ENCODE results near the gene PSRC1. TPM values are rescaled to one million over a fixed set of nuclear protein-coding genes. Genes with fewer than 3 reads are reported as not detected.

The PSRC1 gene
- total and polyA plus RNA-seq, 2 experiments from 2014 or later, result 10.1 to 13.7 TPM

GRCh38 chr1:109248444-109248796 is 34.5 kb downstream of the PSRC1 start:
- Histone ChIP-seq H3K9me2 (replicated peaks; ENCODE audit: insufficient read depth) (no peaks in the 10 kb centered on the region), H3K79me2 (no peaks in the 10 kb centered on the region), H3K27ac (no peak overlapping the region), H4K20me1 (ENCODE audit: insufficient read depth, poor library complexity, severe bottlenecking) (no peaks in the 10 kb centered on the region), H3K36me3 (replicated peaks; ENCODE audit: insufficient read depth, low read depth) (no peaks in the 10 kb centered on the region), H3K4me3 (no peak overlapping the region), H3K4me2 (no peak overlapping the region), H3K27me3 (no peaks in the 10 kb centered on the region), H3K4me1 (ENCODE audit: insufficient read depth) (peaks cover 5% of the 10 kb centered on the region), H2AFZ (no peak overlapping the region), H3K9me3 (ENCODE audit: low read depth) (no peaks in the 10 kb centered on the region)
- no peak for DNase-seq (ENCODE audit: low spot score)
- TF ChIP-seq CTCF (IDR thresholded peaks at IDR 0.05; ENCODE audit: poor library complexity) (no peak), EZH2 (IDR thresholded peaks at IDR 0.05; ENCODE audit: borderline replicate concordance) (no peak), EZH2phosphoT487 (IDR thresholded peaks at IDR 0.05; ENCODE audit: low read depth, severe bottlenecking, unreplicated experiment) (no peak)
- WGBS (ENCODE audit: low lambda C conversion rate, missing lambda C conversion rate), result 91% methylated on average over 7 of the region's 7 CpGs

GRCh38 chr1:109247401-109248365 is 35.3 kb downstream of the PSRC1 start:
- Histone ChIP-seq H3K4me2 (no peak overlapping the region), H3K27me3 (no peaks in the 10 kb centered on the region), H4K20me1 (ENCODE audit: insufficient read depth, poor library complexity, severe bottlenecking) (no peaks in the 10 kb centered on the region), H3K9me3 (ENCODE audit: low read depth) (no peaks in the 10 kb centered on the region), H3K4me3 (no peak overlapping the region), H3K36me3 (replicated peaks; ENCODE audit: insufficient read depth, low read depth) (no peaks in the 10 kb centered on the region), H3K27ac (no peak overlapping the region), H3K9me2 (replicated peaks; ENCODE audit: insufficient read depth) (no peaks in the 10 kb centered on the region), H3K79me2 (no peaks in the 10 kb centered on the region), H3K4me1 (ENCODE audit: insufficient read depth) (peaks cover 5% of the 10 kb centered on the region), H2AFZ (no peak overlapping the region)
- 85% methylated on average over 8 of the region's 8 CpGs for WGBS (ENCODE audit: low lambda C conversion rate, missing lambda C conversion rate)
- TF ChIP-seq EZH2phosphoT487 (IDR thresholded peaks at IDR 0.05; ENCODE audit: low read depth, severe bottlenecking, unreplicated experiment) (no peak), CTCF (IDR thresholded peaks at IDR 0.05; ENCODE audit: poor library complexity) (no peak), EZH2 (IDR thresholded peaks at IDR 0.05; ENCODE audit: borderline replicate concordance) (no peak)
- DNase-seq (ENCODE audit: low spot score), result no peak

GRCh38 chr1:109246141-109246551 is 36.8 kb downstream of the PSRC1 start:
- Histone ChIP-seq H3K27ac (no peak overlapping the region), H2AFZ (no peak overlapping the region), H3K4me1 (ENCODE audit: insufficient read depth) (peaks cover 11% of the 10 kb centered on the region), H4K20me1 (ENCODE audit: insufficient read depth, poor library complexity, severe bottlenecking) (no peaks in the 10 kb centered on the region), H3K9me3 (ENCODE audit: low read depth) (no peaks in the 10 kb centered on the region), H3K4me3 (no peak overlapping the region), H3K36me3 (replicated peaks; ENCODE audit: insufficient read depth, low read depth) (no peaks in the 10 kb centered on the region), H3K9me2 (replicated peaks; ENCODE audit: insufficient read depth) (no peaks in the 10 kb centered on the region), H3K79me2 (no peaks in the 10 kb centered on the region), H3K27me3 (no peaks in the 10 kb centered on the region), H3K4me2 (no peak overlapping the region)
- WGBS (ENCODE audit: low lambda C conversion rate, missing lambda C conversion rate), result 91% methylated on average over 7 of the region's 7 CpGs
- no peak for TF ChIP-seq EZH2phosphoT487 (IDR thresholded peaks at IDR 0.05; ENCODE audit: low read depth, severe bottlenecking, unreplicated experiment)
- TF ChIP-seq CTCF (IDR thresholded peaks at IDR 0.05; ENCODE audit: poor library complexity), result no peak
- TF ChIP-seq EZH2 (IDR thresholded peaks at IDR 0.05; ENCODE audit: borderline replicate concordance), result no peak
- no peak for DNase-seq (ENCODE audit: low spot score)
